MM.1S (cell line): ENCODE data around the gene ABCC4.

ENCODE experiments used
- CTCF ChIP-seq: fragments of 300-600 bp; sonication (generic); IDR thresholded peaks from 2 replicates; pipeline ENCODE4 v1.5.1; 2016; ENCODE audit warnings: antibody characterized with exemption, low read length, mixed read lengths
- EZH2 ChIP-seq: fragments of 300-600 bp; sonication (generic); optimal IDR thresholded peaks from 2 replicates; pipeline ENCODE3; 2017; ENCODE audit warnings: low read depth, mild to moderate bottlenecking, antibody characterized with exemption, low read length, mixed read lengths

- TF ChIP-seq CTCF (no peak), EZH2 (no peak)
These were observed 14.5 kb upstream of the ABCC4 start for GRCh38 chr13:95315752-95316151.
